Measurements from ENCODE around the gene FN1.

Gene FN1

DNA sequence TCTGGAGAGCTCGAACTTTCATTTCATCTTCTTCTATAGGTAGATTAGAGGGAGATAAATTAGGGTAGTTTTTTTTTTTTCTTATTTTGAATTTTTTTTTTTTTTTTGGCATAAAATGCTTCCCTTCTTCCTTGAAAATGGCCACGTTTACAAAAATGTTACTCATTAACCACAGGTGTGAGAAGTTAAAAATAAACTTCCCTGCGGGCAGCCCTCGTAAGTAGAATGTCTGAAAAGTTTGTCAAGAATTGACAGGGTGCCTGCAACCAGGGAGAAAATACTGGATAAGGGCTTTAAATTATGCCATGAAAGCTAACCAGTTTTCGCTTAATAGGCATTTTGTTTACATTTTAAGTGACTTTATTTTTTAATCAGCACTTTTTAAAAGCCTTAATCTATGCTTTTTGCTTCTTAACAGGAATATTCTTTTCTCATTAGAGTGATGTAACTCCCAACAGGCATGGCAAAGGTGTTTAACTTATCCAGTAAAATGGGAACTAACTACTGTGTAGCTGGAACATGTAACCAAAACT, 4.2 kb upstream of the FN1 start:
- TF ChIP-seq, protein P1, sequence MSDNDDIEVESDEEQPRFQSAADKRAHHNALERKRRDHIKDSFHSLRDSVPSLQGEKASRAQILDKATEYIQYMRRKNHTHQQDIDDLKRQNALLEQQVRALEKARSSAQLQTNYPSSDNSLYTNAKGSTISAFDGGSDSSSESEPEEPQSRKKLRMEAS (IDR thresholded peaks at IDR 0.05) = no peak
- TF ChIP-seq CEBPB (IDR thresholded peaks at IDR 0.05) (no peak), CREB1 (IDR thresholded peaks at IDR 0.05; ENCODE audit: low read depth) (no peak), REST (IDR thresholded peaks at IDR 0.05; ENCODE audit: low read depth) (no peak), EGR1 (IDR thresholded peaks at IDR 0.05) (no peak)

DNA sequence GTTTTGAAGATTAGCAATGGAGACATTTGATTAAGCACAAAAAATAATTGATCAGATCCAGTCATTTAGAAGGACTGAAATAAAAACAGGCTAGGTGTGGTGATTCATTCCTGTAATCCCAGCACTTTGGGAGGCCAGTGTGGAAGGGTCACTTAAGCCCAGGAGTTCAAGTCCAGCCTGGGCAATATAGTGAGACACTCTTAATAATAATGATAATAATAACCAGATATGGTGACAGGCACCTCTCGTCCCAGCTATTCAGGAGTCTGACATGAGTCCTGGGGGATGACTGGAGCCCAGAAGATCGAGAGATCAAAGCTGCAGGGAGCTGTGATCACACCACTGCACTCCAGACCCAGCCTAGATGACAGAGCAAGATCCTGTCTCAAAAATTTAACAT, 3.5 kb upstream of the FN1 start:
- TF ChIP-seq TAF1 (IDR thresholded peaks at IDR 0.05; ENCODE audit: low read depth) = no peak

- no peak for TF ChIP-seq EP300 (IDR thresholded peaks at IDR 0.05; ENCODE audit: borderline replicate concordance)
- TF ChIP-seq TCF12 (IDR thresholded peaks at IDR 0.05; ENCODE audit: low read depth) = no peak
- no peak for TF ChIP-seq REST (IDR thresholded peaks at IDR 0.05; ENCODE audit: low read depth)
- no peak for TF ChIP-seq YY1 (IDR thresholded peaks at IDR 0.05; ENCODE audit: low read depth)
- TF ChIP-seq CREB1 (IDR thresholded peaks at IDR 0.05; ENCODE audit: low read depth) = no peak
- TF ChIP-seq FOXM1 (IDR thresholded peaks at IDR 0.05; ENCODE audit: borderline replicate concordance, low read depth) = no peak
- TF ChIP-seq TAF1 (IDR thresholded peaks at IDR 0.05; ENCODE audit: low read depth) = no peak
- TF ChIP-seq ZBTB7A (IDR thresholded peaks at IDR 0.05; ENCODE audit: low read depth) = no peak
- TF ChIP-seq, protein P2, sequence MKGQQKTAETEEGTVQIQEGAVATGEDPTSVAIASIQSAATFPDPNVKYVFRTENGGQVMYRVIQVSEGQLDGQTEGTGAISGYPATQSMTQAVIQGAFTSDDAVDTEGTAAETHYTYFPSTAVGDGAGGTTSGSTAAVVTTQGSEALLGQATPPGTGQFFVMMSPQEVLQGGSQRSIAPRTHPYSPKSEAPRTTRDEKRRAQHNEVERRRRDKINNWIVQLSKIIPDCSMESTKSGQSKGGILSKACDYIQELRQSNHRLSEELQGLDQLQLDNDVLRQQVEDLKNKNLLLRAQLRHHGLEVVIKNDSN (IDR thresholded peaks at IDR 0.05) = no peak
- TF ChIP-seq NFIC (IDR thresholded peaks at IDR 0.05) = no peak
- no peak for TF ChIP-seq EGR1 (IDR thresholded peaks at IDR 0.05)
- TF ChIP-seq, protein P1 (IDR thresholded peaks at IDR 0.05) = no peak
- TF ChIP-seq RAD21 (IDR thresholded peaks at IDR 0.05; ENCODE audit: low read depth) = no peak
- no peak for TF ChIP-seq CEBPB (IDR thresholded peaks at IDR 0.05)
- no peak for TF ChIP-seq TEAD4 (IDR thresholded peaks at IDR 0.05)
Observed at GRCh38 chr2:215437614-215438013, 1.7 kb upstream of the FN1 start.

DNA sequence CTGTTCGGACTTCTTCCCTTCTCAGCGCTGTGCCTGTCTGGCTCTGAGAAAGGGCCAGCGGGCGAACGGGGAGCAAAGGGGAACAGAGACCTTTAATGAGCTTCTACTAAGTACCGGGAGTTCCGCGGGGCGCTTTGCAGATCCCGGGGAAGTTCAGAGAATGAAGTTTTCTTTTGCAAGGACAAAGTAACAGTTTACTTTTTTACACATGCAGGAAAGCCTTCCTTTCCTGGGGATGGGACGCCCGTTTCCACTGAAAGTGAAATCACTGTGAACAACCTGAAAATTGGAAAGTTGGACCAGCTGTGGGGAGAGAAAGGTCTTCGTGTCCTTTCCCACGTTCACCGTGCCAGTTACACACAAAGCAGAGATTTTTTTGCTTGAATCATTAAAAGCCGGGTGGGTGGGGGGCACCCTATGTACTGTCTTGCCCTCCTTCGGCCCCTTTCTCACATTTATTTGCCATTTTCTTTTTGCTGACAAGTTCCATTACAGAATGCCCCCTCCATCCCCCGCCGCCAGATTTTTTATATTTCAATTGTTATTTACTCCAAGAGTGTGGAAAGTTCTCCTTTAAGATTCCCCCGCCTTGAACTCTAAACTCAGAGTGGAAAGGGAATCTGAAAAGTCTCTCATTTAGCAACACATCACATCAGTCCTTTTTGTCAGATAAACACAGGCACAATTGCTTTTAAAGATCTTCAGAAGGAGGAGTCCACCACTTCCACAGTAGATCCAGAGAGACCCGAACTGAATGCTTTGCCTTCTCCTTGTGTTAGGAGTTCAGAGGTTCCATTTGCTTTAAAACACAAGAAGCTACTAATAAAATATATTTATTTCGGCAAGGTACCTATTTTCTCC, 1.1 kb upstream of the FN1 start:
- TF ChIP-seq, protein P2 (IDR thresholded peaks at IDR 0.05) = no peak
- TF ChIP-seq RAD21 (IDR thresholded peaks at IDR 0.05; ENCODE audit: low read depth) = no peak
- no peak for TF ChIP-seq YY1 (IDR thresholded peaks at IDR 0.05; ENCODE audit: low read depth)
- TF ChIP-seq CREB1 (IDR thresholded peaks at IDR 0.05; ENCODE audit: low read depth) = no peak
- TF ChIP-seq FOXM1 (IDR thresholded peaks at IDR 0.05; ENCODE audit: borderline replicate concordance, low read depth) = no peak
- no peak for TF ChIP-seq TAF1 (IDR thresholded peaks at IDR 0.05; ENCODE audit: low read depth)
- TF ChIP-seq, protein P1 (IDR thresholded peaks at IDR 0.05) = no peak
- TF ChIP-seq NFIC (IDR thresholded peaks at IDR 0.05) = no peak
- no peak for TF ChIP-seq EGR1 (IDR thresholded peaks at IDR 0.05)
- TF ChIP-seq TCF12 (IDR thresholded peaks at IDR 0.05; ENCODE audit: low read depth) = no peak
- TF ChIP-seq ZBTB7A (IDR thresholded peaks at IDR 0.05; ENCODE audit: low read depth) = no peak
- no peak for TF ChIP-seq EP300 (IDR thresholded peaks at IDR 0.05; ENCODE audit: borderline replicate concordance)
- no peak for TF ChIP-seq REST (IDR thresholded peaks at IDR 0.05; ENCODE audit: low read depth)
- no peak for TF ChIP-seq TEAD4 (IDR thresholded peaks at IDR 0.05)
- no peak for TF ChIP-seq CEBPB (IDR thresholded peaks at IDR 0.05)

All from Ishikawa (cell line).